ENCODE results near the gene FLNB. TPM values are rescaled to one million over a fixed set of nuclear protein-coding genes. Genes with fewer than 3 reads are reported as not detected.

FLNB gene
- total RNA-seq, 1 donor from 2014 or later = 115 TPM

DNA sequence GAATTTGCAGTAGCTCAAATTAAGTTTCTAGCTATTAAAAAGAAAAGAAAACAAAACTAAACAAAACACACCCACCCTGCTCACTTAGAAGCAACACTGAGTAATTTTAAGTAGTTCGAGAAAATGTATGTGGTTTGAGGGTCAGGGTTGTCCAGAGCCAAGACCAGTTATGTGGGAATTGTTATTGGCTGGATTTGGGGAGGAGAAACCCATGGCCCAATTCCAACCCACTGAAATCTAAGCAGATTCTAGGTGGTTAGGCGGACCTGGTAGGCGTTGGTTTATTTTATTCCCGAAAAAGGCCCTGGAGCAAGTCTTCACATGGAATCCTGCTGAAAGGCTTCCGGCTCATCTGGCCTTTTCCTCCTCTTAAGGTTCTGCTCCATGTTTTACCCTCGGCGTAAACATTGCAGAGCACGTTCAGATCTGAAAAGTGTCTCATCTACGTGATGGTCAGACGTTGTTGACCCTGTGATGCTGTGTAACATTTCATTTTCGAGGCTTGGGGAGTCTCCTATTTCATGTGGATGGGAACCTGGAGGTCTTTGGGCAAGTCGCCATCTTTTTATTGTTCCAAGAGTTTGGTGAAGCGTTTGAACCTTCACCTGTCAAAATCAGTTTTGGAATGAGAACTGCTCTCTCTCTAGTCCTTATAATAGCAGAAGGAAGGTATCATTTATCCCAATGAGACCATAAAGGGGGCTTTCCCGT is 64.0 kb downstream of the FLNB start:
- Histone ChIP-seq H3K4me1 (peaks cover 5% of the 10 kb centered on the region), H3K27ac (no peak overlapping the region), H3K9me3 (no peaks in the 10 kb centered on the region), H3K36me3 (no peaks in the 10 kb centered on the region), H3K4me3 (no peak overlapping the region), H3K27me3 (no peaks in the 10 kb centered on the region)
- ATAC-seq (no peak), DNase-seq (no peak)
- TF ChIP-seq, protein P1, sequence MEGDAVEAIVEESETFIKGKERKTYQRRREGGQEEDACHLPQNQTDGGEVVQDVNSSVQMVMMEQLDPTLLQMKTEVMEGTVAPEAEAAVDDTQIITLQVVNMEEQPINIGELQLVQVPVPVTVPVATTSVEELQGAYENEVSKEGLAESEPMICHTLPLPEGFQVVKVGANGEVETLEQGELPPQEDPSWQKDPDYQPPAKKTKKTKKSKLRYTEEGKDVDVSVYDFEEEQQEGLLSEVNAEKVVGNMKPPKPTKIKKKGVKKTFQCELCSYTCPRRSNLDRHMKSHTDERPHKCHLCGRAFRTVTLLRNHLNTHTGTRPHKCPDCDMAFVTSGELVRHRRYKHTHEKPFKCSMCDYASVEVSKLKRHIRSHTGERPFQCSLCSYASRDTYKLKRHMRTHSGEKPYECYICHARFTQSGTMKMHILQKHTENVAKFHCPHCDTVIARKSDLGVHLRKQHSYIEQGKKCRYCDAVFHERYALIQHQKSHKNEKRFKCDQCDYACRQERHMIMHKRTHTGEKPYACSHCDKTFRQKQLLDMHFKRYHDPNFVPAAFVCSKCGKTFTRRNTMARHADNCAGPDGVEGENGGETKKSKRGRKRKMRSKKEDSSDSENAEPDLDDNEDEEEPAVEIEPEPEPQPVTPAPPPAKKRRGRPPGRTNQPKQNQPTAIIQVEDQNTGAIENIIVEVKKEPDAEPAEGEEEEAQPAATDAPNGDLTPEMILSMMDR (IDR thresholded peaks at IDR 0.05) = no peak
- intact Hi-C loops (cut with DNase I) = no loop called here

DNA sequence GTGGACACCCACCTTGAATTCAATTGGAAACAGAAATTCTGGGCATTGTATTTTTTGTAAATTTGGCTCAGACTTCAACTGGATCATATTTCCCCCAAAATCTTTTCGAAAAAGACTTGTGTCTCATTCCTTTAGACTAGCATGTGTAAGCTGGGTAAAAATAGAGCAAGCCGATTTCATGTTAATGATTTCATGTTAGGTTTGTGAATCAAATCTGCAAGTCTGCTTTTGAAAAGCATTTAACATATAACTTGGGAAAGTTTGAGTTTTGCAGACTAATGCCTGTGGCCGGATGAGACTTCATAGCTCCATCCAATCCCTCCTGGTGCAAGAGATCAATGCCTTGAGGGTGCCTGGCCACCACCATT is 64.5 kb downstream of the FLNB start:
- ATAC-seq (no peak), DNase-seq (no peak)
- H3K27me3 ChIP-seq = no peaks in the 10 kb centered on the region
- H3K27ac ChIP-seq = no peak overlapping the region
- intact Hi-C loops (cut with DNase I) = no loop called here
- no peaks in the 10 kb centered on the region for H3K9me3 ChIP-seq
- TF ChIP-seq, protein P1 (IDR thresholded peaks at IDR 0.05) = no peak
- peaks cover 5% of the 10 kb centered on the region for H3K4me1 ChIP-seq
- no peak overlapping the region for H3K4me3 ChIP-seq
- H3K36me3 ChIP-seq = no peaks in the 10 kb centered on the region

DNA sequence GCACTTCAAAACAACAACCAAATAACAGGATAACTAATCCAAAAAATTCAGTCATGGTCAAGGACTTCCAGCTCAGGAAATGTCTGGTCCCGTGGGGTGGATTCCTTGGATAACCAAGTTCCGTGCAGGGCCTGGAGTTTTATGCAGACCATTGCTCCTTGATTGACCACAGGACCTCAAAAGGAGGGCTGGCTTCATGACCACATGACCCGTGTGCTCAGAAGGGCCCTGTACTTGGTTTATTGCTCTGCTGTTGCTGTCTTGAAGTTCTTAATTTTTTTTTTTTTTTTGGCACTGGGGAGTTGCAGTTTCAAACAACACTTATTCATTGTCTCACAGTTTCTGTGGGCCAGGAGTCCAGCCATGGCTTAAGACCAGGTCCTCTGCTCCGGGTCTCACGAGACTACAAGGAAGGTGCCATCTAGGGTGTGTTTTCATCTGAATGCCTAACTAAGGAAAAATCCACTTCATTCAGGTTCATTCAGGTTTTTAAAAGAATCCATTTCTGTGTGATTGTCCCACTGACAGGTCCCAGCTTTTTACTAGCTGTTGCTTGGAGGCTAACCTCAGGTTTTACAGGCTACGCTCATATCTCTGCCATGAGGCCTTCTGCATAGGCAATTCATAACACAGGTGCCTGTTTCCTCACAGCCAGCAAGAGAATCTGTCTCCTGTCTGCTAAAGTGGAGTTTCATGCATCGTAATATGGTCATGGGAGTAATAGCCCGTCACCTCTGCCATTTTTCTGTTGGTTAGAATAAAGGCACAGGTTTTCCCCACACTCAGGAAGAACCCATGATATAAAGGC is 65.3 kb downstream of the FLNB start:
- Histone ChIP-seq H3K4me3 (no peak overlapping the region), H3K27me3 (no peaks in the 10 kb centered on the region), H3K36me3 (peaks cover 7% of the 10 kb centered on the region), H3K27ac (no peak overlapping the region), H3K9me3 (no peaks in the 10 kb centered on the region), H3K4me1 (peaks cover 5% of the 10 kb centered on the region)
- TF ChIP-seq, protein P1 (IDR thresholded peaks at IDR 0.05) = no peak
- intact Hi-C loops (cut with DNase I) = no loop called here
- ATAC-seq (no peak), DNase-seq (no peak)

DNA sequence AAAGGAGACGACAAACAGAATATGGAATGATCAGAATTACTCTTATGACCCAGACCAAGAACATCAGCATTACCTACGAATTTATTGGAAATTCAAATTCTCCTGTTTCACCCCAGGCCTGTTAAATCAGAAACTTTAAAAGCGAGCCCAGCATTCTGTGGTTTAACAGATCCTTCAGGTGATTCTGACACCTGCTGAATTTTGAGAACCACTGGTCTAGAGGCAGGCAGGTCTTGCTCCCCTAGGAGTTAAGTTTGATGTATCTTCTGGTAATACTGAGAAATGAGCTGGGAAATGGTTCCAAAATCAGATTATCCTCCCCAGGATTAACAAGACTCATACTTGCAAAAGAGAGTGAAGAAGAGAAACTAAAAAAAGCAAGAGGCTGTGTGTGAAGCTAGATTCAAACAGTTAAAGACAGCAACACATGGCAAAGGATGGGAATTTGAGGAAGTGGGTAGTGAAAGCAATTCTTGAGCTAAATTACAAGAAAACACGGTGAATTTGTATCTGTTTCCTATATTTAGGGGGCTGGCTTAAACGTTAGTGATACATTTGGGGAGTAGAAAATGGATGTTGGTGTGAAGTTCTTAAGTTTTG is 66.0 kb downstream of the FLNB start:
- peaks cover 14% of the 10 kb centered on the region for H3K36me3 ChIP-seq
- H3K4me1 ChIP-seq = peaks cover 5% of the 10 kb centered on the region
- DNase-seq = no peak
- intact Hi-C loops (cut with DNase I) = no loop called here
- no peaks in the 10 kb centered on the region for H3K27me3 ChIP-seq
- no peak overlapping the region for H3K27ac ChIP-seq
- TF ChIP-seq, protein P1 (IDR thresholded peaks at IDR 0.05) = no peak
- no peak for ATAC-seq
- no peaks in the 10 kb centered on the region for H3K9me3 ChIP-seq
- H3K4me3 ChIP-seq = no peak overlapping the region

DNA sequence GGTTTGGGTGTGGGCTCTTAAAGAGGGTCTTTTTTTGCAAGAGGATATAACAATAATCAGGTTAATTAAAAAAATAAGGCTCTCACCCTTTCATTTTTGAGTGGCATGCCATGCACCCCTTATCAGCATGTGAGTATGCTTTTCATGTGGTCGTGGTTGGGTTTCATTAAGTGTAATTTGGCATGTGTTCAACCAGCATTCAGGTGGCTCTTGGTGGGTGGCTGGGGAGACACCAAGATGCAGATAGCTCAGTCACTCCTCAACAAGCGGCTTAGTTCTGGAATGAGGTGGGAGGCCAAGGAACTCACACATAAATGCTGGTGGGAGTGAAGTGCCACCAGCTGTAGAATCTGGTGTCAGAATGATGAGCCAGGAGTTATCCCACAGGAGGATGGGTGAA is 66.8 kb downstream of the FLNB start:
- ATAC-seq (no peak), DNase-seq (no peak)
- Histone ChIP-seq H3K4me1 (peaks cover 5% of the 10 kb centered on the region), H3K9me3 (no peaks in the 10 kb centered on the region), H3K4me3 (no peak overlapping the region), H3K36me3 (peaks cover 15% of the 10 kb centered on the region), H3K27me3 (no peaks in the 10 kb centered on the region), H3K27ac (no peak overlapping the region)
- TF ChIP-seq, protein P1 (IDR thresholded peaks at IDR 0.05) = no peak
- intact Hi-C loops (cut with DNase I) = no loop called here

Measured in upper lobe of right lung (tissue), 1 donor.